Stimulated activated CD4-positive, alpha-beta T cell treated with anti-CD3 and anti-CD28 coated beads, Interleukin-1b, Interleukin-23, amount 100 ng/mL, for 1 hour (primary cell): Measurements from ENCODE around the gene OSBPL2.

Source experiments
- DNase-seq, 2 donors: peaks; one replicate each; pipeline ENCODE4 v3.0.0-alpha.2; 2020; ENCODE audit warnings: low read depth in 2 of 2

The OSBPL2 gene

DNA sequence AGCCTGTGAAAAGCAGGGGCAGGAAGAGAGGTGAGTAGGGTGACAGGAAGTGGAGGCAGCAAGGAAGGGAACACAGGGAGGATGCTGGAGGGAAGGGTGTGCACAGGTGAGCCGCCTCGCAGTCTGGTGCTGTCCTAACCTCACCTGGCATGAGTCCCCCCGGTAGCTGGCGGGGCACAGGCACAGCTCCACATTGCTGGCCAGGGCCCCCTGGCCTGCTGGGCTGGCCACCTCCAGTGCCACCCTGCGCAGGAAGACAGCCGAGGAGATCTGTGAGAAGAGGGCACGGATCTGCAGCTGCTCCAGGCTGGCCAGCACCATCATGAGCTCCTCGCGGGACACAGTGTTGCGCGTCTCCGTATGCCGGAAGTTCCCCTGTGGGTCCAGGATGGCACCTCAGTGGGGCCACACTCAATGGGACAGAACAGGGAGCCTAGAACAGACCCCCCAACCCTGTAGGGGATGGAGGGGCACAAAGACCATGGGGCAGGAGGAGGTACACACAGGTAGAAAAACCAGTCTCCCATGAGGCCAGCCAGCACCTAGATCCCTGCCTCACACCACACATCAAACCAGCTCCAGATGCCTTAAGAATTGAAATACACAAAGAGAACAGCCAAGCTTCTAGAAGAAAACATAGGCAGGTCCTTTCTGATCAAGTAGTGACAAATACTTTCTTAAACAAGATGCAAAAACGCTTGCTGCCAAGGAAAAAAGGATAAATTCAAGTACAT, 87.0 kb downstream of the OSBPL2 start:
- DNase-seq: no peak

DNA sequence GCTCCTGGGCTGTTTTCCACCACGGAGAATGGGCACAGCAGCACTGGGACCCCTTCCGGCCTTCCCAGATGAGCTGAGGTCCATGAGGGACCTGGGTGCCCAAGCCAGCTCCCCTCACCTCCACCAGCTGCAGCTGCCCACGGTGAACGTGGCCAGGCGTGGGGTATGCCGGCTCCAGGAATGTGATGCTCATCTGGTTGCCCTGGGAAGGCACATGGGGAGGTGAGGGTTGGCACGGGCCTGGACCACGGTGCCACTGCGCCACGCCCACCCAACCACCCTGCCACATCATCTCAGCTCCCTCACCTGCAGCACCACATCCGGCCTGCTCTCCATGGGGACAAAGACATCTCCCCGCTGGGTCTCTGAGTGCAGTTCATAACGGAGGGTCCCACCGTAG, 88.2 kb downstream of the OSBPL2 start:
- no peak for DNase-seq

DNA sequence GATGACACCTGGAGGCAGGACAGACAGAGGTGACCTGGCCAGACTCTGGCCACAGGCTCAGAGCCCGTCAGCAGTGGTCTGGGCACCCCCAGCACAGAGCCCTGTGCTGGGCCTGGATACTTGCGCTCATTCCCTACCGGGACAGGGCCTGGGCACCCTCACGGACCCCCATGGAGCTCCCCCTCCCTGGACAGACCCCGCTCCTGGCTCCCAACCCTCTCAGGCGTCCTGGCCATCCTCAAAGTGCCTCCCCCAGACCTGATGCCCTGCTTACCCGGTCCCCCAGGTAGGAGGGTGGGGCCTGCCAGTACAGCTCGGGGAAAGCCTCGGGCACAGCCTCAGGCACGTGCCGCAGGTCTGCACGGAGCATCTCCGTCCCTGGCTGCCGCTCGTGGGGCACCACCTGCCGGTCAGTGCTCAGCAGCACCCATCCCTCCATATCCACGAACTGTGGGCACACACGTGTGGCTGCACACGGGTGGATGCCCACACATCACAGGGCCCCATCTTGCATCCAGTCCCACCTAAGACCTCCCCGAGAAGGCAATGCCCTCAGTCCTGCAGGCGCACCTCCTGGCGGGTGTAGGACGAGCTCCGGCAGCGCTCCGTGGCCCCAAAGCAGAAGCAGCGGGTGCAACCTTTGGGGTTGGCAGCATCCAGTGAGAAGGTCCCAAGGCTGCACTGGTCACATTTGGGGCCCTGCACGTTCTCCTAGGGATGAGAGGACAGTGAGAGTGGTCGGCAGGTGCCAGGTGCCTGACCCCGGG, 88.8 kb downstream of the OSBPL2 start:
- no peak for DNase-seq

DNA sequence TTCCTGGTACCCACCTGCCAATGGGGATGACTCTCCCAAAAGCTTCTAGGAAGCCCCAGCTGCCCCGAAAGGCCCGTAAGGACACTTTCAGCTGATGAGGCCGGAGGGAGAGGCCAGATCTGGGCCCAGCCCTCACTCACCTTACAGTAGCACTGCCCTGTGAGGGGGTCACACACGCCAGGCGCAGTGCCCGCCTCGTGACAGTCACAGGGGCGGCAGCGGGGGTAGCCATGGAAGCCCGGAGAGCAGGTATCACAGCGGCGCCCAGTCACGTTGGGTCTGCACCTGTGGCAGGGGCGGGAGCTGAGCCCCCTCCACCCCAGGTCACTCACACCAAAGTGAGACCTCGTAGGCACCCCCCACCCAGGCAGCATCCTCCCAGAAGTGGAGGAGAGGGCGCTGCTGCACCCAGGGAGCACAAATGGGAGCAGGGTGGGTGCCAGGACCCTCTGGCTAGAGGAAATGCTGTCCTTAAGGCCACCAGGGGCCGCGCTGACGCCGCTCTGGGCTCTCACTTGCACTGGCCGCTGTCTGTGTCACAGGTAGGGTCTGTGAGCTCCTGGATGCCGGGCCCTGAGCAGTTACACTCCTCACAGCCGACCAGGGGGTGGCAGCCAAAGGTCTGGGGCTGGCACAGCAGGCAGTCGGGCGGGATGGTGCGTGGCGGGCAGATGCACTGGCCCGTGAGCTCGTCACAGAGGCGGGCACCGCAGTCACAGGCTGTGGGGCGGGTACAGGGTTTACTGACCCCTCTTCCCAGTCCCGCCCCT, 89.6 kb downstream of the OSBPL2 start:
- DNase-seq: no peak

DNA sequence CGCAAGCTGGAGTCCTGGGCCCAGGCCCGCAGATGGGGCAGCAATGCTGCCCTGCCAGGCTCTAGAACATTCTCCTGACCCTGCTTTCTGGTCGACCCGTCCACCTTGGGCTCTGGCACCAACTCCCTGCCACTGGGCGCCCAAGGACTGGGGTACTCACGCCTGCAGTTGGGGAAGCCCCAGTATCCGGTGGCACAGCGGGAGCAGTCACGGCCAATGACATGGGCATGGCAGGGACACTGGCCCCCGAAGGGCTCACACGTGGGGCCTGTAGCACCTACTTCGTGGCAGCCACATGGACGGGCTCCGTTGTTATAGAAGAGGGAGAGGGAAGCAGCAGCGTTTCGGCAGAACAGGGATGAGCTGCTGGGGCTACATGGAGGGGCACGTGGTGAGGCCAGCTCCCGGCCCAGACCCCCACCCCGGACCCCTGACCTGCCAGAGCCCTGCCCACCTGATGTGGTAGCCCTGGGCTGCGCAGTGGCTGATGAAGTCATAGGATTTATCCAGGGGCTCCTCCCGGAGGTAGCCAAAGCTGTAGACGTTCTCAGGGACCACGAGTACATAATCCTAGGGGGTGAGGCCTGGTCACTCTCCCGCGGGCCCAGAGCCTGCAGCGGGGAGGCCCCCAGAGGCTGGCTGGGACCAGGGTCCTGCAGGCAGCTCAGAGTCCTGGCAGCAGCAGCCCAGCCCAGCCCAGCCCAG, 90.5 kb downstream of the OSBPL2 start:
- DNase-seq: no peak

DNA sequence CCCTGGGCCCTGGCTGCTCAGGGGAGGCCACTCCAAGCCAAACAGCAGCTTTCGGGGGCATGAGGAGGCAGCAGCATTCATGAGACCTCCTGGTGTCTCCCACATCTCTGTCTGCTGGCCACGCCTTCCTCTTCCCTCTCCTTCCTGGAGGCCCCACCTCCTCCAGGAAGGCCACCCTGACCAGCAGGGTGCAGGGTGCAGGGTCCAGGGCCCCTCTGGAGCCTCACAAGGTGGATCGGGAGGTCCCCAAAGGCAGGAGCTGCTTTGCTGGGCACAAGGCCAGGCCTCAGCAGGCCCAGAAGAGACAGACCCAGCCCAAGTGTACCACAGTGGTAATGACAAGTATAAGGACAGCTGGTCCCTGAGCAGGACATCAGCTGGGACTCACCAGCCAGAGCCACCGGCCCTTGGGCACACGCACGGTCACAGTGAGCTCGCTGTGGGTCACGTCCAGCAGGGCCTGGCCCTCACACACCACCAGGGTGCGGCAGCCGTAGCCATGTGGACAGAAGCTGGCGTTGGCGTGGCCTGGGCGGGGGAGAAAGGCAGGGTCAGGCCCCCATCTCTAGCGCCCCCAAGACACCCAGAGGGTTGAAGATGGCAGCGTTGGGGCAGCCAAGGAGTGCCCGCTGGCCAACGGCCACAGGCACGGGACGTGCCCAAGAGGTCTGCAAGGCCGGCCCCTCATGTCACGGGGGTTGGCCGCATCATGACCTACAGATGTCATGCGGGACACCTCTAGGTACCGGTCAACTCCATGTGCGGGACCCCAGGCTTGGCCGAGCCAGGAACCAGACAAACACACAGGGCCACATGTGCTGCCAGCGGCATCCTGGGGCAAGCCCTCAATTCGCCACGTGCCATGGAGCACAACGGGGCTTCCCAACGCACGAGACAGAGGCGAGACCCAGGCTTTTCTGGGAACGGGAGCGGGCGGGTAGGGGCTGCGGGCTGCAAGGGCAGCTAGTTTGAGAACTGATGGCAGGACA, 91.4 kb downstream of the OSBPL2 start:
- no peak for DNase-seq

DNA sequence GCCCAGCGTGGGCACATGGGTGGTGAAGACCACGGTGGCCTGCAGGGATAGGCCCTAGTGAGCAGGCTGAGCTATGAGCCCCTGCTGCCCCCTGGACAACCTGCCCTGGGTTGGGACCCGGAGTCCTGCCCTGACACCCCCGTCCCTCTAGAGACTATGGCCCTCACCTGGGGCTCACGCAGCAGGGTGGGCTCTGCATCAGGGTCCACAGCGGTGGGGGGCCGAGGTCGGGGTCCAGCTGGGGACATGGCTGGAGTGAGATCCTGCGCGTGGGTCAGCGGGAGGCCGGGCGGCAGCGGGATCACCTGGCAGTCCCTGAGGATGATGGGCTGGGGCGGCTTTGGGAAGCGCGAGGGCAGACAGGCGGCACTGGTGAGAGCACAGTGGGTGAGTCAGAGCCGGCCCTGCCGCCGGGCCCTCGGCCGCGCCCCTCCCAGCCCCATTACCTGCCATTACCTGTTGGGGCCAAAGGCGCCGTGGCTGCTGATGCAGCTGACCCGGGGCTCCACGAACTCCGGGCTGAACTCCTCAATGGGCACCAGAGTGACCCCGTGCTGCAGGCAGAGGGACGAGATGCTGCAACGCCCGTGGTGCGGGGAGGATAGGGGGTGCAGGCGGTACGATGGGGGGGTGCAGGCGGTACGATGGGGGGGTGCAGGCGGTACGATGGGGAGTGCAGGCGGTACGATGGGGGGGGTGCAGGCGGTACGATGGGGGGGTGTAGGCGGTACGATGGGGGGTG, 92.4 kb downstream of the OSBPL2 start:
- no peak for DNase-seq

DNA sequence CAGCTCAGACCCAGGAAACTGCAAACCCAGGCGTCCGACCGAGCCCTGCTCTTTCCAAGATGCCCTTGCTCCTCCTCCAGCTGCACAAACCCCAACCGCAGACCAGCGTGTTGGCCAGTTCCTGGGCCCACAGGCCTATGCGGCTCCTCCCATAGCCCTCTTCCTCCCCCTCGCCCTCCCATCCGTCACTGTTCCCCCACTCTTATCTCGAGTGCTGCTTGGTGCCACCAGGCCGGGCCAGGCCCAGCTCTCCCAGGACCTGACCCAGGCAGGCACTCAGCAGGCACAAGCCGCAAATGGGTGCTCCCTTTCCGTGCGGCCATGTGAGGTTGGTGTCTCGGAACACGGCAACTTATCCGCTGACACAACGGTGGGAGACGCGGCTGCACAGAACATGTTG, 93.0 kb downstream of the OSBPL2 start:
- no peak for DNase-seq

DNA sequence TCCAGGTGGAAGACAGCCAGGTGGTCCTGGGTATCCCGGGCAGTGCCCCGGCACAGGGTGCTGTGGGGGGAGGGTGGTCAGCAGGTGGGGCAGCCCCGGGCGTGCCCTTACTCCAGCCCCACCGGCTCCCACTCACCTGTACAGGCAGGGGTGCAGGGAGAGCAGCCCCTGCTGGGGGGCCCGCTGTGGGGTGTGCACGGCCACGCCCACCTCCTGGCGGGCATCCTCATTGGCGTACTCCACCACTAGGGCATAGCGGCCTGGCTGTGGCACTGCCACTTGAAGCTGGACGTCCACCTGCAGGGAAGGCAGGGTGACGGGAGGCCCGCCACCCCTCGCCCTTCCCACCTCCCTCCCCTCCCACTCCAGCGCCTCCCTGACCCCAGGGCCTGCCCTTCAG, 94.1 kb downstream of the OSBPL2 start:
- no peak for DNase-seq

DNA sequence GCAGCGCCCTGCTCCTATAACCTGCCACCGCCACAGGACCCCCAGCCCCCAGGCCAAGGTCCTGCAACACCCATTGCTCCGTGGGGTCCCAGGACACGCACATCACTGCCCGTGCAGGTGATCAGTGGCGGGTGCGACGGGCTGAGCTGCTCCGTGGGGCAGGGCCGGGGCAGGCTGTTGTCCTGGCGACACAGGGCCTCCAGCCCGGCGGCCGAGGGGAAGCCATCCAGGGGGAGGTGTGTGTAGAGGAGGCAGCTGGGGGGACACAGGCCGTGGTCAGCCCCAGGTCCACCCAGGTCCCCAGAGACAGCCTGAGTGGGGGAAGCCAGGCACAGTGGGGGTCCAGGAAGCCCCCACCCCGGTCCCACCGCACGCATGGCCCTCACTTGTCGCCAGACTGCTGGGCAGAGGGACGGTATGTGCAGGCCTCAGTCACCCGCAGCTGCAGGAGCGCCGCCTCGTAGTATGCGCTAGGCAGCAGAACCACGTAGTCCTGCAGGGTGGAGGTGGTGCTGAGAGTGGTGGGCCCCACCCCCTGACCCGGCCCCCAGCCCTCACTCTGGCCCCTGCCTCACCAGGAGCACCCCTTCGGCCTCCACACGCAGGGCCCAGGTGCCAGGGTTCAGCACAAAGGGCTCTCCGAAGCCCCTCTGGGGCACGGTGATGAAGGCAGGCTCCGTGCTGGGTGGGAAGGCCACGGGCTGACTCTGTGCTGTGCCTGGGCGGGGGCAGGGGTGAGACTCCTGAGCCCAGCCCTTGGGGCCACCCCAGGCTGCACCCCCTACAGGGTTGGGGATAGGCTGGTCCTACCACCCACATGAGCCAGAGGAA, 94.9 kb downstream of the OSBPL2 start:
- no peak for DNase-seq

DNA sequence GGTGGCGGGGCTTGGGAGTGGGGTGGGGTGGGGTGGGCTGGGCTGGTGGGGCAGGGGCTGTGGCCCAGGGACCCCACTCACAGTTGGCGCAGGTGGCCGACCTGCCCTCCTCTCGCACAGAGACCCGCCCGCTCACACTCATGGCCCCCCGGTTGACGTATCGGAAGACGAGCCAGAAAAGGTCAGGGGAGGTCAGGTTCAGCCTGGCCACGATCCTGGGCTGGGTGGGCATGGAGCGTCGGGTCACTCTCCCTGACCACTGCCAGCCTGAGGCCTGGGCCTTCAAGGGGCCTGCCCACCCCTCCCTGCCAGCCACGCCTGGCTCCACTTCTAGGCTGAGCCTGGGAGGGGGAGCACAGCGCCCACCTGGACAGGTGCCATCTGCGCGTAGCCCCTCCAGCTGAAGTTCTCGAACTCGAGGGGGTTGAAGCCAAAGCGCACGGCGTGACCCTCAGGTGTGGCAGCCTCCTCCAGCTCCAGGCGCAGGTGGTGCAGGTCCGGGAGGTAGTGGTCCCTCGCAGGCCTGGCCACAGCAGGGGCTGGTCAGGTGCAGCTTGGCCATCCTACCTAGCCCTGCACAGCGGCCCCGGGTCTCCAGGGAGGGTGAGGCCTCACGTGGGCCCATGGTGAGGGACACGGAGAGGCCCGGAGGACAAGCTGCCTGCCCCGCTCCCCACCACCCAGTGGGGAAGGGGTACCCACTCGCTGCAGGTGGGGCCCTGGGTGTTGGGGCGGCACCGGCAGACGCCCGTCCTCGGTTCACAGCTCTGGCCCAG, 95.7 kb downstream of the OSBPL2 start:
- DNase-seq: no peak

DNA sequence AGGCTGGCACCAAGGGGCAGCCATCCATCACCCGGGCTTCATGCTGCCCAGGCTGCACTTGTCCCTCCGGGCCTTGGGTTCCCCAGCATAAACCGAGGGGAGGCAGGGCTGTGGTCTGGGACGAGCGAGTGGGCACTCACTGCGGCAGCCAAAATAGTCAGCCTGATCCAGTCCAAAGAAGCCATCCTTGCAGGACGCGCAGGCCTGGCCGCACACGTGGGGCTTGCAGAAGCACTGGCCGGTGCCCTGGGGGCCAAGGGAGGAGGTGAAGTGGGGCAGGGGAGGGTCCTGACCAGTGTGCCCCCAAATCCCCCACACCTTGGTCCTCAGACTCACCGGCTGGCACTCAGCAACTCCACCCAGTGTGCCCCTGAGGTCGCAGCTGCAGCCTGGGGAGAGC, 96.6 kb downstream of the OSBPL2 start:
- no peak for DNase-seq

DNA sequence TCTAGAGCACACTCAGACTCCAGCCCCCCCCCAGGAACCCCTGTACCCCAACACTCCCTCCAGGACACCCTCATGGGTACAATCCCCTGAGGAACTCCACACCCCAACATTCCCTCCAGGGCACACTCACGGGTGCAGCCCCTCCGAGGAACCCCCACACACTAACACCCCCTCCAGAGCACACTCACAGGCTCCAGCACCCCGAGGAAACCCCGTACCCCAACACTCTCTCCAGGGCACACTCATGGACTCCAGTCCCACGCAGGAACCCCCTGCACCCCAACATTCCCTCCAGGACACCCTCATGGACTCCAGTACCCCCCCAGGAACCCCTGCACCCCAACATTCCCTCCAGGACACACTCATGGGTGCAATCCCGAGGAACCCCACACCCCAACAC, 97.2 kb downstream of the OSBPL2 start:
- no peak for DNase-seq

DNA sequence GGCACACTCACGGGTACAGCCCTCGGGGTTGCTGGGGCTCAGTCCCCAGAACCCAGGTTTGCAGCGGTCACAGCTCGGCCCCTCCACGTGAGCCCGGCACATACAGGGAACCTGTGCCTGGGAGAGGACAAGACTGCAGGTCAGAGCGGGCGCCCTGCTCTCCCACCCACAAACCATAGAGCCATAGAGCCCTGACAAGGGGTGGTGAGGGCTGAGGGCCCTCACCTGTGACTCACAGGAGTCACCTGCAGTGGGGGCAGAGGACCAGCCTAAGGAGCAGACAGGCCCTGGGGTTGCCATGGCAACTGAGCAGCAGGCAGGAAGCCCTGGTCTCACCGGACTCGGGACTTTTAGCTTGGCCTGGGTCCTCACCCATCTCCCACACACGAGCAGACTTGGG, 98.0 kb downstream of the OSBPL2 start:
- DNase-seq: no peak

DNA sequence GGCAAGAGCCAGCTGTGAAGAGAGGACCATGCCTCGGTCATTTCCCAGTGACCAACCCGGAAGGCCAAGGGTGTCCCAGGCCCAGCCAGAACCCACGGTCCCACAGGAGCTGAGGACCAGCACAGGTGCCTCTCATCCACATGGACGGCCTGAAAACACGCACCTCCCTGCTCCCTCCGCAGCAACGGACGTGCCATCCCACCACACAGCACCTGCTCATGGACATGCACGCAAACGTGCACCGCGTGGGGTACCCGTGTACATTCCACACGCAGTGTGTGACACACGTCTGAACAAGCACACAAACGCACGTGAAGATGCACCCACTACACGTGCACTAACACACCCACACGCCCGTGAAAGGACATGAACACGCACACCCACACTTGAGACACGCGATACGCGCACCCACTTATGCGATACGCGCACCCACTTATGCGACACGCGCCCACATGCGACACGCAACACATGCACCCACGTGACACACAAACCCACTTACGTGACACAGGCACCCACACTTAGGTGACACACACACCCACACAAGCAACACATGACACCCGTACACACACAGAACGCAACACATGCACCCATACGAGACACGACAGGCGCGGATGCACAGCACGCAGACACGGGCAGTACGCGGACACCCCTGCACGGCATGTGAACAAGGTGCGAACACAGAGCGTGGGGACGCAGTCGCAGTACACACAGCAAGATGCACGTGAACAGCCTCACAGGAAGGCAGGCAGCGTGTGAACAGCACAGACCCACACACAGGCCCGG, 98.6 kb downstream of the OSBPL2 start:
- no peak for DNase-seq

DNA sequence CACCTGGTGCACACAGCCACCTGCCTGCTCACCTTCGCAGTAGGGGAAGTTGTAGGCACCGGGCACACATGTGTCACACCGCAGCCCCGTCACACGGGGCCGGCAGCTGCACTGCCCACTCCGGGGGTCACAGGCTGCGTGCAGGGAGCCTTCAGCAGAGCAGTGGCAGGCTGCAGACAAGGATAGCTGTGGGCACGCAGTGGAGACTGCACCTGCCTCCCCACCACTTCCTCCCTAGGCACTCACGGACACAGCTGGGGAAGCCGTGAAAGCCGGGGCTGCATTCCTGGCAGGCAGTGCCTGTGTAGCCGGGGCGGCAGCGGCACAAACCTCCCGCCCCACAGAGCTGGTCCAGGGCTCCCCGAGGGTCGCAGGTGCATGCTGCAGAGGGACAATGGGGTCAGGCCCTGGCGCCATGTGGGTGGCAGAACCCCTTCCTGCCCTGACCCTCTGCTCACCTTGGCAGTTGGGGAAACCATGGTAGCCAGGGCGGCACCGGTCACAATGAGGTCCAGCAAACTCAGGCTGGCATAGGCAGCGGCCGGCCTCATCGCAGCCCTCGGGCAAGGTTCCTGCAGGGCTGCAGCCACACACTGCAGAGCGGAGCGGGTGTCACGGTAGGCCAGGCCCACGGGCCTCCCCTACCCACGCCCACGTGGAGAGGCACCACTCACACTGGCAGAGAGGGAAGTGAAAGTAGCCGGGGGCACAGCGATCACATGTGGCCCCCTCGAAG, 99.4 kb downstream of the OSBPL2 start:
- DNase-seq: no peak

DNA sequence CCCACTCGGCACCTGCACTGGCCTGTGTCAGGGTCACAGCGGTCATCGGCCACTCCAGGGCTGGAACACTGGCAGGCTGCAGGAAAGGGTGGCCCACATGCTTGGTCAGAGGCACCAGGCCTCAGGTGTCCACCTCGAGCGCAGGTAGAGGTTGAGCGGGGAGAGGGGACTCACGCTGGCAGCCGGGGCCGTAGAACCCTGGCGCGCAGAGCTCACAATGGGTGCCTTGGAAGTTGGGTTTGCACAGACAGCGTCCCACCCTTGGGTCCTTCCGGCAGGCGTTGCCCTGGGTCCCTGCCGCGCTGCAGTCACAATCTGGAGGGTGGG, 99.9 kb downstream of the OSBPL2 start:
- no peak for DNase-seq
